Ovary (tissue), 9 donors: ENCODE measurements around the gene SFTPB. TPM values are rescaled to one million over a fixed set of nuclear protein-coding genes. Genes with fewer than 3 reads are reported as not detected.
A peak's percentile ranks its signal among the peaks of the same experiment; 100 is the strongest.
"Not testable (repeated sequence)": the region's sequence is repeated elsewhere in the genome, so short reads cannot be mapped to it uniquely, and the experiment has no call there.

Experiments used
- DNase-seq, 5 donors: peaks; one replicate each; pipeline ENCODE4 v3.0.0-alpha.2; 2019 to 2020
- H3K27ac ChIP-seq, 2 donors: fragments of 200-600 bp; one replicate each; pipeline versions ENCODE4 v1.5.1 to v1.8.0; 2019 to 2022
- H3K27me3 ChIP-seq: fragments of 200-600 bp; one replicate; pipeline ENCODE4 v1.8.0; 2022
- H3K36me3 ChIP-seq: fragments of 200-600 bp; sonication (generic); one replicate; pipeline ENCODE4 v1.5.1; 2019
- H3K4me1 ChIP-seq: one replicate; pipeline ENCODE4 v1.8.1; 2013; ENCODE audit warnings: mild to moderate bottlenecking, moderate library complexity; ENCODE audit not compliant: insufficient read depth
- H3K4me3 ChIP-seq: fragments of 200-600 bp; sonication (generic); one replicate; pipeline ENCODE4 v1.5.1; 2017
- H3K9me3 ChIP-seq, 2 donors: fragments of 200-600 bp in 1 of 2; sonication (generic) in 1 of 2; one replicate each; pipeline versions ENCODE4 v1.5.1 to v1.8.1; 2013 to 2019; ENCODE audit warnings: mild to moderate bottlenecking in 1 of 2, moderate library complexity in 1 of 2
- CTCF ChIP-seq, 3 donors: fragments of 450-650 bp in 2 of 3; fragments of 200-600 bp in 1 of 3; IDR thresholded peaks; one replicate each; pipeline versions ENCODE4 v1.5.1 to v1.8.0; 2016 to 2022; ENCODE audit warnings: antibody characterized with exemption in 3 of 3, mild to moderate bottlenecking in 1 of 3
- EP300 ChIP-seq: sonication (generic); formaldehyde crosslinking; IDR thresholded peaks from one replicate; pipeline ENCODE4 v1.6.1; 2017; ENCODE audit warnings: antibody characterized with exemption
- POLR2A ChIP-seq: fragments of 450-650 bp; IDR thresholded peaks from one replicate; pipeline ENCODE4 v1.6.1; 2017; ENCODE audit warnings: antibody characterized with exemption, mild to moderate bottlenecking, moderate library complexity
- WGBS, 3 donors: extraction: QIAGEN DNeasy Blood & Tissue Kit in 1 of 3; methylation state at CpG; one replicate each; pipeline versions ENCODE4 v1.1.5 to v1.1.7; 2013 to 2017; 5-methylcytosine and 5-hydroxymethylcytosine counted together
- intact Hi-C, 4 donors: fragments of 100-400 bp; cut with DNase I; formaldehyde crosslinking; loops; one replicate each; pipeline versions ENCODE4 v1.11.0 to v1.15.1; 2022 to 2023
- polyA plus RNA-seq, 2 donors: library from polyadenylated mRNA; stranded (reverse); fragments of 200-250 nt in 1 of 2; fragments of 350-450 nt in 1 of 2; fragmentation: Illumina TruSeq in 1 of 2; extraction: RNeasy Lipid Tissue Mini Kit (QIAGEN cat#74804) in 1 of 2; gene quantifications; one replicate each; pipeline ENCODE4 v1.2.3, GENCODE V29; 2013 to 2014
- total RNA-seq, 7 donors: library from RNA; depleted of rRNA in 2 of 7; stranded (reverse); fragments of >200 nt in 2 of 7; fragmentation: NEBNext Ultra II Directional in 3 of 7; extraction: Animal tissue kit (Norgen Biotek cat#: 25700) in 3 of 7; gene quantifications; one replicate each; pipeline versions ENCODE4 v1.1.0 to v1.2.4, GENCODE V29; 2016 to 2023
- donor health status: DM: no; HTN: no; CAD: no; lungs with moderate emphysema.
- donor health status: DM: no; HTN: no; CAD: no.
- donor health status: Bipolar disorder and iron deficiency.
- donor health status: DM: yes; HTN: yes; CAD: no.
- donor health status: DM: no; HTN: no; CAD: no.
- donor health status: DM: yes; HTN: yes; CAD: no.

Gene SFTPB
- total and polyA plus RNA-seq, 9 donors, result 0.27 to 15.4 (median 1.0) TPM; not detected in 2

GRCh38 chr2:85660725-85661124, 7.3 kb downstream of the SFTPB start:
- intact Hi-C loops, result no loop called here
- no peaks in the 10 kb centered on the region for H3K27me3 ChIP-seq
- peaks cover 5% of the 10 kb centered on the region for H3K4me1 ChIP-seq
- no peaks in the 10 kb centered on the region for H3K36me3 ChIP-seq
- no peak overlapping the region for H3K4me3 ChIP-seq
- no peaks in the 10 kb centered on the region for H3K9me3 ChIP-seq
- DNase-seq, result no peak
- WGBS, 3 donors, result 67 to 75% (median 71%) methylated on average over 7 of the region's 7 CpGs
- no peak for TF ChIP-seq CTCF (IDR thresholded peaks at IDR 0.05)
- no peak for TF ChIP-seq POLR2A
- no peak for TF ChIP-seq EP300
- H3K27ac ChIP-seq, result no peak overlapping the region

GRCh38 chr2:85660301-85660700, 7.7 kb downstream of the SFTPB start:
- H3K36me3 ChIP-seq, H3K27me3 ChIP-seq, H3K4me3 ChIP-seq, intact Hi-C loops, H3K27ac ChIP-seq, H3K9me3 ChIP-seq, H3K4me1 ChIP-seq: not testable (repeated sequence)
- WGBS, 3 donors, result 97 to 99% (median 98%) methylated on average over 11 of the region's 11 CpGs
- DNase-seq, result peak in 1 of 5 donors; percentile 17

GRCh38 chr2:85659324-85659981, 8.5 kb downstream of the SFTPB start:
- Histone ChIP-seq H3K27me3 (no peaks in the 10 kb centered on the region), H3K4me1 (peaks cover 5% of the 10 kb centered on the region), H3K4me3 (no peak overlapping the region), H3K27ac (no peak overlapping the region), H3K36me3 (no peaks in the 10 kb centered on the region), H3K9me3 (no peaks in the 10 kb centered on the region)
- WGBS, 3 donors, result 84 to 89% (median 87%) methylated on average over 13 of the region's 13 CpGs
- intact Hi-C loops, result no loop called here
- no peak for TF ChIP-seq CTCF (IDR thresholded peaks at IDR 0.05)
- TF ChIP-seq EP300, result no peak
- TF ChIP-seq POLR2A, result no peak
- peak in 1 of 5 donors; percentile 27 for DNase-seq

GRCh38 chr2:85657399-85657798, 10.6 kb downstream of the SFTPB start:
- intact Hi-C loops, H3K27ac ChIP-seq, H3K9me3 ChIP-seq, DNase-seq, H3K4me3 ChIP-seq, H3K4me1 ChIP-seq, H3K27me3 ChIP-seq, H3K36me3 ChIP-seq: not testable (repeated sequence)
- WGBS, 3 donors, result 89 to 94% (median 92%) methylated on average over 4 of the region's 4 CpGs

GRCh38 chr2:85656468-85656867, 11.5 kb downstream of the SFTPB start:
- no peak overlapping the region for H3K27ac ChIP-seq
- TF ChIP-seq CTCF (IDR thresholded peaks at IDR 0.05) (no peak), POLR2A (no peak), EP300 (no peak)
- 66 to 76% (median 72%) methylated on average over 3 of the region's 3 CpGs for WGBS, 3 donors
- H3K9me3 ChIP-seq, result no peaks in the 10 kb centered on the region
- intact Hi-C loops, result no loop called here
- no peaks in the 10 kb centered on the region for H3K27me3 ChIP-seq
- no peaks in the 10 kb centered on the region for H3K36me3 ChIP-seq
- H3K4me3 ChIP-seq, result no peak overlapping the region
- DNase-seq, result no peak
- H3K4me1 ChIP-seq, result no peaks in the 10 kb centered on the region
